Brain microvascular endothelial cell (primary cell): ENCODE measurements around the gene CRB3.

Experiments used
- DNase-seq: peaks from one replicate; pipeline ENCODE4 v3.0.0-alpha.2; 2020
- H3K27ac ChIP-seq: fragments of 250-450 bp; sonication (Bioruptor Pico); 2 replicates; pipeline ENCODE4 v1.5.1; 2020; ENCODE audit warnings: mild to moderate bottlenecking, moderate library complexity
- H3K27me3 ChIP-seq: fragments of 250-450 bp; sonication (Bioruptor Pico); replicated peaks from 2 replicates; pipeline ENCODE4 v1.5.1; 2020; ENCODE audit warnings: mild to moderate bottlenecking
- H3K36me3 ChIP-seq: fragments of 250-450 bp; sonication (Bioruptor Pico); replicated peaks from 2 replicates; pipeline ENCODE4 v1.5.1; 2020; ENCODE audit warnings: mild to moderate bottlenecking
- H3K4me3 ChIP-seq: 2 replicates; pipeline ENCODE4 v1.5.1; 2011; ENCODE audit warnings: low read depth, mild to moderate bottlenecking, control low read depth, low read length, moderate library complexity
- in situ Hi-C: cut with HindIII; loops from 2 replicates; pipeline ENCODE4 v1.10.0; 2017; ENCODE audit warnings: low sequenced_read_pairs, low pct_ligation_motif_present
- TF ChIP-seq, protein P1 (sequence below): IDR thresholded peaks from 2 replicates; pipeline ENCODE4 v1.5.1; 2011; ENCODE audit warnings: low read depth, mild to moderate bottlenecking, moderate library complexity, low read length, control low read depth, inconsistent platforms; ENCODE audit errors: missing control alignments

Gene CRB3

GRCh38 chr19:6433663-6434062 is 30.4 kb upstream of the CRB3 start, which contains the start of gene SLC25A41:
TSS of gene SLC25A41 (minus strand) at chr19:6433763. CDS start at chr19:6433693, 70 bp downstream.
- Histone ChIP-seq H3K27me3 (no peaks in the 10 kb centered on the region), H3K4me3 (no peak within 1 kb of the TSS), H3K27ac (no peak within 1 kb of the TSS), H3K36me3 (no peaks in the 10 kb centered on the region)
- in situ Hi-C loops, result no loop called here
- no peak for DNase-seq
- TF ChIP-seq, protein P1, sequence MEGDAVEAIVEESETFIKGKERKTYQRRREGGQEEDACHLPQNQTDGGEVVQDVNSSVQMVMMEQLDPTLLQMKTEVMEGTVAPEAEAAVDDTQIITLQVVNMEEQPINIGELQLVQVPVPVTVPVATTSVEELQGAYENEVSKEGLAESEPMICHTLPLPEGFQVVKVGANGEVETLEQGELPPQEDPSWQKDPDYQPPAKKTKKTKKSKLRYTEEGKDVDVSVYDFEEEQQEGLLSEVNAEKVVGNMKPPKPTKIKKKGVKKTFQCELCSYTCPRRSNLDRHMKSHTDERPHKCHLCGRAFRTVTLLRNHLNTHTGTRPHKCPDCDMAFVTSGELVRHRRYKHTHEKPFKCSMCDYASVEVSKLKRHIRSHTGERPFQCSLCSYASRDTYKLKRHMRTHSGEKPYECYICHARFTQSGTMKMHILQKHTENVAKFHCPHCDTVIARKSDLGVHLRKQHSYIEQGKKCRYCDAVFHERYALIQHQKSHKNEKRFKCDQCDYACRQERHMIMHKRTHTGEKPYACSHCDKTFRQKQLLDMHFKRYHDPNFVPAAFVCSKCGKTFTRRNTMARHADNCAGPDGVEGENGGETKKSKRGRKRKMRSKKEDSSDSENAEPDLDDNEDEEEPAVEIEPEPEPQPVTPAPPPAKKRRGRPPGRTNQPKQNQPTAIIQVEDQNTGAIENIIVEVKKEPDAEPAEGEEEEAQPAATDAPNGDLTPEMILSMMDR, result no peak

GRCh38 chr19:6439743-6440142 is 24.3 kb upstream of the CRB3 start:
- Histone ChIP-seq H3K27ac (no peak overlapping the region), H3K4me3 (no peak overlapping the region), H3K27me3 (no peaks in the 10 kb centered on the region), H3K36me3 (no peaks in the 10 kb centered on the region)
- TF ChIP-seq, protein P1, result no peak
- in situ Hi-C loops, result no loop called here
- no peak for DNase-seq

- Histone ChIP-seq H3K27me3 (no peaks in the 10 kb centered on the region), H3K27ac (no peak overlapping the region), H3K4me3 (no peak overlapping the region), H3K36me3 (no peaks in the 10 kb centered on the region)
- TF ChIP-seq, protein P1, result no peak
- DNase-seq, result no peak
- in situ Hi-C loops, result no loop called here
Observed at GRCh38 chr19:6440905-6441304, 23.2 kb upstream of the CRB3 start.

- H3K27me3 ChIP-seq, result no peaks in the 10 kb centered on the region
- in situ Hi-C loops, result no loop called here
- no peaks in the 10 kb centered on the region for H3K36me3 ChIP-seq
- no peak for DNase-seq
- no peak overlapping the region for H3K27ac ChIP-seq
- no peak overlapping the region for H3K4me3 ChIP-seq
- TF ChIP-seq, protein P1, result no peak
Observed at GRCh38 chr19:6442087-6442688, 21.9 kb upstream of the CRB3 start.

GRCh38 chr19:6443986-6444385 is 20.1 kb upstream of the CRB3 start:
- no peak overlapping the region for H3K4me3 ChIP-seq
- in situ Hi-C loops, result no loop called here
- TF ChIP-seq, protein P1, result no peak
- no peaks in the 10 kb centered on the region for H3K36me3 ChIP-seq
- no peak overlapping the region for H3K27ac ChIP-seq
- DNase-seq, result no peak
- H3K27me3 ChIP-seq, result no peaks in the 10 kb centered on the region

- no peak overlapping the region for H3K27ac ChIP-seq
- in situ Hi-C loops, result no loop called here
- H3K4me3 ChIP-seq, result no peak overlapping the region
- no peak for DNase-seq
- no peaks in the 10 kb centered on the region for H3K36me3 ChIP-seq
- TF ChIP-seq, protein P1, result no peak
- no peaks in the 10 kb centered on the region for H3K27me3 ChIP-seq
Observed at GRCh38 chr19:6446452-6446851, 17.6 kb upstream of the CRB3 start.
